ENCODE data around the gene GRIN2D.

The GRIN2D gene

GRCh38 chr19:48393559-48394330, at the start of gene GRIN2D:
GRIN2D (plus strand) TSS chr19:48393668; CDS start chr19:48398393, 4,725 bp downstream.
- H3K36me3 Mint-ChIP-seq (ENCODE audit: low read depth), result peaks cover 2% of the 10 kb centered on the region
- H3K4me3 Mint-ChIP-seq, result peak within 1 kb of the TSS; percentile 85
- peaks cover 32% of the 10 kb centered on the region for H3K27me3 Mint-ChIP-seq (ENCODE audit: low read depth)
- no peak for TF ChIP-seq CTCF (IDR thresholded peaks at IDR 0.05; ENCODE audit: unreplicated experiment in 3 of 3)
- H3K4me1 Mint-ChIP-seq, result peaks cover 41% of the 10 kb centered on the region
- no peaks in the 10 kb centered on the region for H3K9me3 Mint-ChIP-seq
- H3K27ac Mint-ChIP-seq, result peak within 1 kb of the TSS; percentile 68 to 76 (median 72)

GRCh38 chr19:48344892-48345291, 48.6 kb upstream of the GRIN2D start:
- TF ChIP-seq CTCF (IDR thresholded peaks at IDR 0.05; ENCODE audit: unreplicated experiment in 3 of 3), result no peak
- Mint-ChIP-seq H3K27me3 (ENCODE audit: low read depth) (no peaks in the 10 kb centered on the region), H3K27ac (no peak overlapping the region), H3K36me3 (ENCODE audit: low read depth) (no peaks in the 10 kb centered on the region), H3K4me1 (peaks cover 6% of the 10 kb centered on the region), H3K9me3 (no peaks in the 10 kb centered on the region), H3K4me3 (no peak overlapping the region)

GRCh38 chr19:48346191-48346590, 47.3 kb upstream of the GRIN2D start:
- no peaks in the 10 kb centered on the region for H3K36me3 Mint-ChIP-seq (ENCODE audit: low read depth)
- peaks cover 6% of the 10 kb centered on the region for H3K4me1 Mint-ChIP-seq
- no peak overlapping the region for H3K4me3 Mint-ChIP-seq
- no peak overlapping the region for H3K27ac Mint-ChIP-seq
- TF ChIP-seq CTCF (IDR thresholded peaks at IDR 0.05; ENCODE audit: unreplicated experiment in 3 of 3), result no peak
- no peaks in the 10 kb centered on the region for H3K9me3 Mint-ChIP-seq
- no peaks in the 10 kb centered on the region for H3K27me3 Mint-ChIP-seq (ENCODE audit: low read depth)

- Mint-ChIP-seq H3K27ac (peak overlapping the region; percentile 23 to 72 (median 55)), H3K9me3 (no peaks in the 10 kb centered on the region), H3K36me3 (ENCODE audit: low read depth) (no peaks in the 10 kb centered on the region), H3K27me3 (ENCODE audit: low read depth) (peaks cover 4% of the 10 kb centered on the region), H3K4me1 (peaks cover 6% of the 10 kb centered on the region), H3K4me3 (peak overlapping the region in 1 of 3 experiments; percentile 0)
- no peak for TF ChIP-seq CTCF (IDR thresholded peaks at IDR 0.05; ENCODE audit: unreplicated experiment in 3 of 3)
Observed at GRCh38 chr19:48348045-48348444, 45.4 kb upstream of the GRIN2D start.

- TF ChIP-seq CTCF (IDR thresholded peaks at IDR 0.05; ENCODE audit: unreplicated experiment in 3 of 3), result no peak
- Mint-ChIP-seq H3K27me3 (ENCODE audit: low read depth) (peaks cover 4% of the 10 kb centered on the region), H3K9me3 (no peaks in the 10 kb centered on the region), H3K4me1 (peaks cover 6% of the 10 kb centered on the region), H3K27ac (peak overlapping the region in 2 of 3 experiments; percentile 55 to 72), H3K36me3 (ENCODE audit: low read depth) (no peaks in the 10 kb centered on the region), H3K4me3 (no peak overlapping the region)
Observed at GRCh38 chr19:48348737-48349136, 44.7 kb upstream of the GRIN2D start.

- H3K4me1 Mint-ChIP-seq, result peaks cover 6% of the 10 kb centered on the region
- H3K9me3 Mint-ChIP-seq, result no peaks in the 10 kb centered on the region
- TF ChIP-seq CTCF (IDR thresholded peaks at IDR 0.05; ENCODE audit: unreplicated experiment in 3 of 3), result no peak
- H3K27ac Mint-ChIP-seq, result no peak overlapping the region
- H3K27me3 Mint-ChIP-seq (ENCODE audit: low read depth), result peaks cover 4% of the 10 kb centered on the region
- no peak overlapping the region for H3K4me3 Mint-ChIP-seq
- H3K36me3 Mint-ChIP-seq (ENCODE audit: low read depth), result no peaks in the 10 kb centered on the region
Observed at GRCh38 chr19:48350856-48351255, 42.6 kb upstream of the GRIN2D start.

Data from nephron (organoid).